HFF-Myc (cell line): ENCODE measurements around the gene ZNF146.
"Not testable (repeated sequence)": the region's sequence is repeated elsewhere in the genome, so short reads cannot be mapped to it uniquely, and the experiment has no call there.

Source experiments
- DNase-seq: peaks from one replicate; pipeline ENCODE4 v3.0.0-alpha.2; 2011; ENCODE audit warnings: low read depth; ENCODE audit errors: extremely low read depth
- H3K4me3 ChIP-seq: replicated peaks from 2 replicates; pipeline ENCODE4 v1.5.1; 2011; ENCODE audit warnings: low read depth, mild to moderate bottlenecking, control low read depth, low read length
- CTCF ChIP-seq: IDR thresholded peaks from 2 replicates; pipeline ENCODE4 v1.5.1; 2012; ENCODE audit warnings: mild to moderate bottlenecking, low read depth, low read length, control low read depth; ENCODE audit errors: missing control alignments

Gene ZNF146

GRCh38 chr19:36265856-36266374 lies 51.0 kb downstream of the ZNF146 start:
- no peak for DNase-seq
- no peak for TF ChIP-seq CTCF
- no peak overlapping the region for H3K4me3 ChIP-seq

DNA sequence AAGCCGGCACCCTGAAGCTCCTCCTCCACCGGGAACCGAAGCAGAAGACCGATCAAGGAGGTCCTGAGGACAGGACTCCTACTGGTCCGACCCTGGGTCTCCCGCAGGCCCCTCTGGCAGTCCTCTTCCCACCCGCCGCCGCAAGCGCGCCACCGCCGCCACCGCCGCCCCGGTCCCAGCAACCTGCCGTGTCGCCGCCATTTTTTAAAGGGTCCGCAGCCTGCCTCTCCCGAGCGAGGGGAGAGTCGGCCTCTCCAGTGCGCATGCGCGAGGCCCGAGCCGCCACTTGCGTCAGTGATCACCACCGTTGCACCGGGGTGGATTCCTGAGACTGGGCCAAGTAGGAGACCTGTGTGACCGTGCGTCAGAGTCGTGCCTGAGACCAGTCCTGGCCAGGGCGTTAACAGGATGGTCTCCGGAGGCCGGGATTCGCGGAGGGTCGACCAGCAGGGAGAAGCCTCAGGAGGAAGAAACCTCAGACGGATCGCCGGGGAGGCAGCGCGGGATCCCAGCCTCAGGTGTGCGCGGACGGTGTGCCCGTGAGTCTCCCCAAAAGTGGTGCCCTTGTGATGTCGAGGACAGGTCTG lies 51.6 kb downstream of the ZNF146 start:
- no peak for TF ChIP-seq CTCF
- DNase-seq, result no peak
- no peak overlapping the region for H3K4me3 ChIP-seq

GRCh38 chr19:36267061-36267845 lies 52.3 kb downstream of the ZNF146 start:
- DNase-seq, result no peak
- no peak for TF ChIP-seq CTCF
- no peak overlapping the region for H3K4me3 ChIP-seq

GRCh38 chr19:36268081-36268480 lies 53.2 kb downstream of the ZNF146 start:
- not testable (repeated sequence) for H3K4me3 ChIP-seq, DNase-seq

DNA sequence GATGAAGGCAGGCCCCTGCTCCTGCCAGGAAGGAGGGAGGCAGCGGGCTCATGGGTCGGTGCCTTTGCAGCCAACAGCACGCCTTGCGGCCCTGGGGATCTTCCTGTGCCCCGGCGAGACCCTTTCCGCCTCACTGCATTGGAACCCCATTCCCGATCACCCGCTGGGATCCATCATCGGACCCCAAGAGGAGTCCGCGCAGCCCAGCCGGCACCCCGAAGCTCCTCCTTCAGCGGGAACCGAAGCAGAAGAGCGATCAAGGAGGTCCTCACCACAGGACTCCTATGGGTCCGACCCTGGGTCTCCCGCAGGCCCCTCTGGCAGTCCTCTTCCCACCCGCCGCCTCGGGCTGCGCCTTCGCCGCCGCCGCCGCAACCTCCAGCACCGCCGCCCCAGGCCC lies 53.7 kb downstream of the ZNF146 start:
- DNase-seq, result not testable (repeated sequence)

GRCh38 chr19:36269295-36269694 lies 54.4 kb downstream of the ZNF146 start:
- DNase-seq, H3K4me3 ChIP-seq: not testable (repeated sequence)

More for the DNA sequence above, 53.7 kb downstream of the ZNF146 start:
- not testable (repeated sequence) for H3K4me3 ChIP-seq
